HFF-Myc (cell line): ENCODE data around the gene STXBP5L.
"Not testable (repeated sequence)": the region's sequence is repeated elsewhere in the genome, so short reads cannot be mapped to it uniquely, and the experiment has no call there.

Experiments used
- DNase-seq: peaks from one replicate; pipeline ENCODE4 v3.0.0-alpha.2; 2011; ENCODE audit warnings: low read depth; ENCODE audit errors: extremely low read depth
- H3K4me3 ChIP-seq: replicated peaks from 2 replicates; pipeline ENCODE4 v1.5.1; 2011; ENCODE audit warnings: low read depth, mild to moderate bottlenecking, control low read depth, low read length
- CTCF ChIP-seq: IDR thresholded peaks from 2 replicates; pipeline ENCODE4 v1.5.1; 2012; ENCODE audit warnings: mild to moderate bottlenecking, low read depth, low read length, control low read depth; ENCODE audit errors: missing control alignments

The STXBP5L gene

GRCh38 chr3:121362035-121362734 is 454.2 kb downstream of the STXBP5L start:
- no peak overlapping the region for H3K4me3 ChIP-seq
- no peak for DNase-seq
- TF ChIP-seq CTCF = no peak

- not testable (repeated sequence) for DNase-seq, H3K4me3 ChIP-seq
Measured at GRCh38 chr3:121388308-121388707, 480.3 kb downstream of the STXBP5L start.

DNA sequence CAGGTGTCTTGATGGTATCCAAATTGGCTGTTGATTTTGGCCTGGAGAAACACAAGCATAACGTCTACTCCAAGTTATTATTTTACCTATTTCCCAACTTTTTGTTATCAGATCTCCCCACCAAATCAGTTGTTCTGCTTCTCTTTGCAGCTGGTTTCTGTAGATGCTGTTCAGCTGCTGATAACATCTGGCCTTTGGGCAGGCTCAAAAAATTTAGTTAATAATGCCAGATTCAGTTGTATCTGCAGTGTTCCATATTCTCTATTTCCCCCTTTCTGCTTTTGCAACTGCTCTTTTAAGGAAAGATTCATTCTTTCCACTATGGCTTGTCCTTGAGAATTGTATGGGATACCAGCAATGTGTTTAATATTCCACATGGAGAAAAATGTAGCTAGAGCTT is 488.0 kb downstream of the STXBP5L start:
- DNase-seq, H3K4me3 ChIP-seq: not testable (repeated sequence)

GRCh38 chr3:121398051-121398450 is 490.0 kb downstream of the STXBP5L start:
- not testable (repeated sequence) for DNase-seq, H3K4me3 ChIP-seq

DNA sequence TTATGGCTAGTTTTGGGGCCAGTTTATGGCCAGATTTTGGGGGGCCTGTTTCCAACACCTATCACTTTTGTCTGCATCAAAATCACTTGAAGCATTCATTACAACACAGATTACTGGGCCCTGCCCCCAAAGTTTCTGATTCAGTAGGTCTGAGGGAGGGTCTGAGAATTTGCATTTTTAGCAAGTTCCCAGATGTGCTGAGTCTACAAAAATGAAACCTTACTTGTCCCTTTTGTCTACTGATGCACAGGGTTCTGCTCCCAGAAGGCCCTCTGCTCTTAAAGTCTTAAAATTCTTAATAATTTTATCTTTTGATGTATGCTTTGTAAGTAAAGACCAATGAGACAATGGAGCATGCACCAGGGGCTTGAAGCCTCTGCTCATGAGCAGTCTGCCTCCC is 491.8 kb downstream of the STXBP5L start:
- no peak for DNase-seq
- no peak overlapping the region for H3K4me3 ChIP-seq
- no peak for TF ChIP-seq CTCF

- H3K4me3 ChIP-seq = no peak overlapping the region
- TF ChIP-seq CTCF = no peak
- no peak for DNase-seq
Measured at GRCh38 chr3:121405631-121406030, 497.6 kb downstream of the STXBP5L start.

GRCh38 chr3:121411523-121411922 is 503.5 kb downstream of the STXBP5L start:
- H3K4me3 ChIP-seq = no peak overlapping the region
- no peak for DNase-seq
- no peak for TF ChIP-seq CTCF

DNA sequence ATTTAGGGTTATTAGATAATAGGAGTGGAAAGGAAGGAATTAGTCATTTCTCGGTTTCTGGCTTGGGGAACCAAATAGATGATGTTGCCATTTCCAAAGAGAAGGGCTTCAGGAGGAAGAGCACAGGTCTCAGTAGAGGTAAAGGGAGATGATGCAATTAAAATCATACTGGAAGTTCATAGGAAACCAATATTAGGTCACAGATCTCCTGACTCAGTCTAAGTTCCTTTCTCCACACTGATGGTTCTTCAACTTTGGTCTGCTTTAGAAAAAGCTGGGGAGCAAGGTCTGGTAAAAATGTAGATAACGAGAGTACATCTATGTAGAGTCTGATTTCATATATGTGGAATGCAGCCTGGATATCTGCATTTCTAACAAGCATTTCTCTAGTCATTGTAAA is 506.9 kb downstream of the STXBP5L start:
- no peak for DNase-seq
- TF ChIP-seq CTCF = no peak
- no peak overlapping the region for H3K4me3 ChIP-seq
